KMS-11 (cell line): ENCODE data around the gene FHOD3.

ENCODE experiments used
- H2AFZ ChIP-seq: fragments of 200-600 bp; sonication (generic); 2 replicates; pipeline ENCODE4 v1.6.1; 2016; ENCODE audit warnings: antibody characterized with exemption, mixed run types, low read depth
- H3K27ac ChIP-seq: fragments of 200-600 bp; sonication (generic); 2 replicates; pipeline ENCODE4 v1.6.1; 2016; ENCODE audit warnings: mild to moderate bottlenecking, mixed run types
- H3K27me3 ChIP-seq: fragments of 200-600 bp; sonication (generic); 2 replicates; pipeline ENCODE4 v1.6.1; 2017; ENCODE audit warnings: mild to moderate bottlenecking, low read depth, mixed run types, moderate library complexity; ENCODE audit not compliant: insufficient read depth
- H3K36me3 ChIP-seq: fragments of 200-600 bp; sonication (generic); 2 replicates; pipeline ENCODE4 v1.6.1; 2017; ENCODE audit warnings: mild to moderate bottlenecking, mixed run types; ENCODE audit not compliant: insufficient read depth
- H3K4me1 ChIP-seq: fragments of 200-600 bp; sonication (generic); 2 replicates; pipeline ENCODE4 v1.6.1; 2016; ENCODE audit warnings: mild to moderate bottlenecking, low read depth, mixed run types; ENCODE audit not compliant: poor library complexity, severe bottlenecking
- H3K4me2 ChIP-seq: fragments of 200-600 bp; sonication (generic); 2 replicates; pipeline ENCODE4 v1.7.0; 2016; ENCODE audit warnings: mild to moderate bottlenecking, mixed run types
- H3K4me3 ChIP-seq: fragments of 200-600 bp; sonication (generic); IDR thresholded peaks from 2 replicates; pipeline ENCODE4 v1.6.1; 2017; ENCODE audit warnings: low read depth, low read length, mixed read lengths; ENCODE audit not compliant: insufficient read depth
- H3K79me2 ChIP-seq: fragments of 200-600 bp; sonication (generic); 2 replicates; pipeline ENCODE4 v1.6.1; 2016; ENCODE audit warnings: low read depth, mixed run types; ENCODE audit not compliant: insufficient read depth
- H3K9ac ChIP-seq: fragments of 200-600 bp; sonication (generic); 2 replicates; pipeline ENCODE4 v1.6.1; 2016; ENCODE audit warnings: mild to moderate bottlenecking, mixed run types
- H4K20me1 ChIP-seq: fragments of 200-600 bp; sonication (generic); 2 replicates; pipeline ENCODE4 v1.6.1; 2016; ENCODE audit warnings: mild to moderate bottlenecking, mixed run types; ENCODE audit not compliant: insufficient read depth
- CTCF ChIP-seq: fragments of 200-600 bp; sonication (generic); conservative IDR thresholded peaks from 2 replicates; pipeline ENCODE4 v1.6.1; 2017; ENCODE audit warnings: low read depth, mild to moderate bottlenecking, antibody characterized with exemption, low read length, moderate library complexity, mixed read lengths

FHOD3 gene

GRCh38 chr18:36271153-36271552 lies 26.4 kb upstream of the FHOD3 start:
- Histone ChIP-seq H3K36me3 (no peaks in the 10 kb centered on the region), H3K9ac (no peak overlapping the region), H3K4me3 (no peak overlapping the region), H3K27me3 (no peaks in the 10 kb centered on the region), H2AFZ (no peak overlapping the region), H3K4me2 (no peak overlapping the region), H4K20me1 (no peaks in the 10 kb centered on the region), H3K4me1 (no peaks in the 10 kb centered on the region), H3K79me2 (no peaks in the 10 kb centered on the region), H3K27ac (no peak overlapping the region)
- no peak for TF ChIP-seq CTCF

- H3K36me3 ChIP-seq: no peaks in the 10 kb centered on the region
Observed at GRCh38 chr18:36273347-36273746, 24.2 kb upstream of the FHOD3 start.

GRCh38 chr18:36274083-36274715 lies 23.3 kb upstream of the FHOD3 start:
- no peaks in the 10 kb centered on the region for H3K4me1 ChIP-seq
- no peaks in the 10 kb centered on the region for H3K79me2 ChIP-seq
- H2AFZ ChIP-seq: no peak overlapping the region
- H3K27me3 ChIP-seq: no peaks in the 10 kb centered on the region
- no peak overlapping the region for H3K27ac ChIP-seq
- H3K4me2 ChIP-seq: no peak overlapping the region
- no peaks in the 10 kb centered on the region for H3K36me3 ChIP-seq
- no peak overlapping the region for H3K4me3 ChIP-seq
- TF ChIP-seq CTCF: no peak
- H3K9ac ChIP-seq: no peak overlapping the region
- H4K20me1 ChIP-seq: no peaks in the 10 kb centered on the region

More at GRCh38 chr18:36273347-36273746, 24.2 kb upstream of the FHOD3 start:
- no peaks in the 10 kb centered on the region for H4K20me1 ChIP-seq
- no peaks in the 10 kb centered on the region for H3K79me2 ChIP-seq
- H3K4me1 ChIP-seq: no peaks in the 10 kb centered on the region
- no peak overlapping the region for H3K9ac ChIP-seq
- H3K4me3 ChIP-seq: no peak overlapping the region
- no peaks in the 10 kb centered on the region for H3K27me3 ChIP-seq
- no peak for TF ChIP-seq CTCF
- no peak overlapping the region for H3K27ac ChIP-seq
- no peak overlapping the region for H2AFZ ChIP-seq
- no peak overlapping the region for H3K4me2 ChIP-seq

DNA sequence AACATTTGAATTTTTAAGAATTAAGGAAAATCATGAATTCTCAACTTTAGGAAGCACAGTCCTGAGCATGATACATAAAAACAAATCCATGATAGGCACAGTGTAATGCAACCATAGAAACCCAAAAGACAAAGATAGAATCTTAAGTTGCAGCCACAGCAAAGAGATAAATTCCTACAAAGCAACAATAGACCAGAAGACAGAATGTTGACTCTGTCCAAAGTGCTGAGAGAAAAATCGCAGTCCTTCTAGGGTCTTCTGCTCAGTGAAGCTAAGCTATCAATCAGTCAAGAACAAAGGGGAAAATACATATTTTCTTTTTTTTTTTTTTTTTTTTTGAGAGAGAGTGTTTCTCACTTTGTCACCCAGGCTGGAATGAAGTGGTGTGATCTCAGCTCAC lies 22.0 kb upstream of the FHOD3 start:
- H3K4me1 ChIP-seq: no peaks in the 10 kb centered on the region
- H3K36me3 ChIP-seq: no peaks in the 10 kb centered on the region
- H2AFZ ChIP-seq: no peak overlapping the region
- H4K20me1 ChIP-seq: no peaks in the 10 kb centered on the region
- H3K79me2 ChIP-seq: no peaks in the 10 kb centered on the region
- H3K27me3 ChIP-seq: no peaks in the 10 kb centered on the region
- no peak overlapping the region for H3K4me3 ChIP-seq
- no peak overlapping the region for H3K27ac ChIP-seq
- no peak overlapping the region for H3K4me2 ChIP-seq
- TF ChIP-seq CTCF: no peak
- H3K9ac ChIP-seq: no peak overlapping the region
